Measurements from ENCODE around the gene SUCLA2.
"Not testable (repeated sequence)": the region's sequence is repeated elsewhere in the genome, so short reads cannot be mapped to it uniquely, and the experiment has no call there.

The SUCLA2 gene

GRCh38 chr13:48001114-48001881 is at the start of gene SUCLA2:
TSS of gene SUCLA2 (minus strand) at chr13:48001273. CDS start at chr13:48001269, 4 bp downstream.
- DNase-seq, result peak; percentile 85

- no peak for DNase-seq
Measured at GRCh38 chr13:48050550-48050949, 49.5 kb upstream of the SUCLA2 start.

GRCh38 chr13:48043789-48044503 is 42.9 kb upstream of the SUCLA2 start:
- DNase-seq, result peak; percentile 70

GRCh38 chr13:48042894-48043293 is 41.8 kb upstream of the SUCLA2 start:
- DNase-seq, result no peak

GRCh38 chr13:48040896-48041295 is 39.8 kb upstream of the SUCLA2 start:
- DNase-seq, result peak; percentile 35

- no peak for DNase-seq
Measured at GRCh38 chr13:48040049-48040448, 39.0 kb upstream of the SUCLA2 start.

GRCh38 chr13:48038761-48039160 is 37.7 kb upstream of the SUCLA2 start:
- no peak for DNase-seq

- DNase-seq, result peak; percentile 96
Measured at GRCh38 chr13:48037346-48038173, 36.5 kb upstream of the SUCLA2 start, which contains the start of gene NUDT15. TSS of gene NUDT15 (plus strand) at chr13:48037726. CDS start at chr13:48037747, 21 bp downstream.

- DNase-seq, result no peak
Measured at GRCh38 chr13:48029859-48030258, 28.8 kb upstream of the SUCLA2 start.

GRCh38 chr13:48028066-48028465 is 27.0 kb upstream of the SUCLA2 start:
- no peak for DNase-seq

- DNase-seq, result no peak
Measured at GRCh38 chr13:48019796-48020195, 18.7 kb upstream of the SUCLA2 start.

GRCh38 chr13:48018637-48019036 is 17.6 kb upstream of the SUCLA2 start:
- no peak for DNase-seq

GRCh38 chr13:48014359-48014758 is 13.3 kb upstream of the SUCLA2 start:
- DNase-seq, result no peak

- no peak for DNase-seq
Measured at GRCh38 chr13:48012668-48013067, 11.6 kb upstream of the SUCLA2 start.

- no peak for DNase-seq
Measured at GRCh38 chr13:48010698-48011097, 9.6 kb upstream of the SUCLA2 start.

- DNase-seq, result peak; percentile 77
Measured at GRCh38 chr13:48009284-48009683, 8.2 kb upstream of the SUCLA2 start.

GRCh38 chr13:48006396-48006795 is 5.3 kb upstream of the SUCLA2 start:
- no peak for DNase-seq

- DNase-seq, result no peak
Measured at GRCh38 chr13:48004201-48004600, 3.1 kb upstream of the SUCLA2 start.

GRCh38 chr13:48001999-48002398 is 926 bp upstream of the SUCLA2 start:
- not testable (repeated sequence) for DNase-seq

- no peak for DNase-seq
Measured at GRCh38 chr13:48000559-48001113, 437 bp downstream of the SUCLA2 start.

GRCh38 chr13:47999973-48000372 is 1.1 kb downstream of the SUCLA2 start:
- DNase-seq, result no peak

GRCh38 chr13:47997384-47997783 is 3.7 kb downstream of the SUCLA2 start:
- no peak for DNase-seq

GRCh38 chr13:47991859-47992258 is 9.2 kb downstream of the SUCLA2 start:
- no peak for DNase-seq

All from fibroblast of skin of right quadriceps (primary cell).